ENCODE measurements around the gene NUP43.

The NUP43 gene

DNA sequence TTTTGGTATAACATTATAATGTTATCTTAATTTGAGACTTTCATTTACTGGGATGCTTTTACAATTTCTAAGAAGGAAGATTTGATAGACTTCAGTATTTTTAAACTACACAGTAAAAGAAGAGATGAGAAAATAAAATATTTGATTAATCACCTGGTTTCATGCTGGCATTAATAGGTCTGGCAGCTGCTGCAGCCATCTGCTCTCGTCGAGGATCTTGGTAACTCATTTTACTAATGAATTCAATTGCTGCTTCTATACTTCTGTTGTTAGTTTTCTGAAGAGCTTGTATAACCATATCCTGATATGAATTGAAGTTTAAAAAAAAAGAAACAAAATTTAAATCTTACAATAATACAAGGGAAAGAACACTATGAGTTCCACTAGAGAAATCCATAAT is 51.4 kb downstream of the NUP43 start:
- Histone ChIP-seq H3K4me2 (ENCODE audit: low read length) (no peak overlapping the region), H3F3A (ENCODE audit: control insufficient read depth, insufficient read depth) (peaks cover 5% of the 10 kb centered on the region), H3K36me3 (ENCODE audit: control insufficient read depth, low read length) (peaks cover 59% of the 10 kb centered on the region), H3K27me3 (ENCODE audit: control insufficient read depth, low read length) (no peaks in the 10 kb centered on the region), H3K9me2 (replicated peaks; ENCODE audit: control insufficient read depth, low read length) (no peaks in the 10 kb centered on the region), H3K4me3 (ENCODE audit: low read length) (no peak overlapping the region), H3K27ac (ENCODE audit: low read depth, low read length) (no peak overlapping the region), H3K79me2 (ENCODE audit: control insufficient read depth, low read length) (peaks cover 86% of the 10 kb centered on the region), H3K9me3 (ENCODE audit: control insufficient read depth, insufficient read depth, low read length) (no peaks in the 10 kb centered on the region), H4K20me1 (ENCODE audit: control insufficient read depth, insufficient read depth, low read depth, low read length) (peaks cover 8% of the 10 kb centered on the region; the same call in 1 of the 2 replicates), H3K4me1 (ENCODE audit: control insufficient read depth, low read length) (no peaks in the 10 kb centered on the region)
- no peak for TF ChIP-seq EZH2phosphoT487 (IDR thresholded peaks at IDR 0.05; ENCODE audit: borderline replicate concordance, low read length)
- TF ChIP-seq, protein P1, sequence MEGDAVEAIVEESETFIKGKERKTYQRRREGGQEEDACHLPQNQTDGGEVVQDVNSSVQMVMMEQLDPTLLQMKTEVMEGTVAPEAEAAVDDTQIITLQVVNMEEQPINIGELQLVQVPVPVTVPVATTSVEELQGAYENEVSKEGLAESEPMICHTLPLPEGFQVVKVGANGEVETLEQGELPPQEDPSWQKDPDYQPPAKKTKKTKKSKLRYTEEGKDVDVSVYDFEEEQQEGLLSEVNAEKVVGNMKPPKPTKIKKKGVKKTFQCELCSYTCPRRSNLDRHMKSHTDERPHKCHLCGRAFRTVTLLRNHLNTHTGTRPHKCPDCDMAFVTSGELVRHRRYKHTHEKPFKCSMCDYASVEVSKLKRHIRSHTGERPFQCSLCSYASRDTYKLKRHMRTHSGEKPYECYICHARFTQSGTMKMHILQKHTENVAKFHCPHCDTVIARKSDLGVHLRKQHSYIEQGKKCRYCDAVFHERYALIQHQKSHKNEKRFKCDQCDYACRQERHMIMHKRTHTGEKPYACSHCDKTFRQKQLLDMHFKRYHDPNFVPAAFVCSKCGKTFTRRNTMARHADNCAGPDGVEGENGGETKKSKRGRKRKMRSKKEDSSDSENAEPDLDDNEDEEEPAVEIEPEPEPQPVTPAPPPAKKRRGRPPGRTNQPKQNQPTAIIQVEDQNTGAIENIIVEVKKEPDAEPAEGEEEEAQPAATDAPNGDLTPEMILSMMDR (IDR thresholded peaks at IDR 0.05; ENCODE audit: low read depth, low read length, poor library complexity, severe bottlenecking), result no peak

DNA sequence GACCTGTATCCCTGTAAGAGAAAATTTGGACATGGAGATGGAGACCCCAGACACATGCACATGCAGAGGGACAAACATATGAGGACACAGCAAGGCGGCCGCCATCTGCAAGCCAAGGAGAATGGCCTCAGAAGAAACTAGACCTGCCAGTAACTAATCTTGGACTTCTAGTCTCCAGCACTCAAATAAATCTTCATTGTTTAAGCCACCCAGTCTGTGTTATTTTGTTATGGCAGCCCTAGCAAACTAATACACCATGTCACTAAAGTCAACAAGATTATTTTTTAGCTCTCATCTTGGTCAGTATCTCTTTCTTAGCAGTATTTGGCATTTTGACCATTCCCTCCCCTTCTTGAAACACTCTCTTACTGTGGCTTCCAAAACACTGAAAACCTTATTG is 55.1 kb downstream of the NUP43 start:
- H3K4me2 ChIP-seq (ENCODE audit: low read length), result no peak overlapping the region
- H3K36me3 ChIP-seq (ENCODE audit: control insufficient read depth, low read length), result peaks cover 44% of the 10 kb centered on the region
- peaks cover 69% of the 10 kb centered on the region for H3K79me2 ChIP-seq (ENCODE audit: control insufficient read depth, low read length)
- H3K4me3 ChIP-seq (ENCODE audit: low read length), result no peak overlapping the region
- H4K20me1 ChIP-seq (ENCODE audit: control insufficient read depth, insufficient read depth, low read depth, low read length), result peaks cover 3% of the 10 kb centered on the region
- H3K9me3 ChIP-seq (ENCODE audit: control insufficient read depth, insufficient read depth, low read length), result no peaks in the 10 kb centered on the region
- TF ChIP-seq, protein P1 (IDR thresholded peaks at IDR 0.05; ENCODE audit: low read depth, low read length, poor library complexity, severe bottlenecking), result no peak
- TF ChIP-seq EZH2phosphoT487 (IDR thresholded peaks at IDR 0.05; ENCODE audit: borderline replicate concordance, low read length), result no peak
- H3K27me3 ChIP-seq (ENCODE audit: control insufficient read depth, low read length), result no peaks in the 10 kb centered on the region
- H3K9me2 ChIP-seq (replicated peaks; ENCODE audit: control insufficient read depth, low read length), result no peaks in the 10 kb centered on the region
- H3K4me1 ChIP-seq (ENCODE audit: control insufficient read depth, low read length), result no peaks in the 10 kb centered on the region
- no peaks in the 10 kb centered on the region for H3F3A ChIP-seq (ENCODE audit: control insufficient read depth, insufficient read depth)
- H3K27ac ChIP-seq (ENCODE audit: low read depth, low read length), result no peak overlapping the region

DNA sequence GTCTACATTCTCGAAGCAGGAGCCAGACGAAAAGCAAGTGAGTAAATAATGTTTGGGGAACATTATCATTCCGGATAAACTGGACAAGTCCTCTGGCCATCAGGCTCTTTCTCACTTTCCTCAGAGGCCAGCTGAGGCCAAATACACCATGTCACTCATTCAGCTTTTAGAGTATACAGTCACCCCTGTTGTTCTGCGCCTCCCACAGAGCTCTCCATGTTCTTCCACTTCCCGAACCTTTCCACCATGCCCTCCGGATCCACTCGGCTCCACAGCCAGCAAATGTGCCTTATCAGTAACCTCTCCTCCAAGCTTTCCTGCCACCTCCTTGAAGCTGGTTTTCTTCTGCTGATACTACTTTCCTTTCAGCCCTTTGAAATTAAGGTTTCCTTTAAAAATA is 60.1 kb downstream of the NUP43 start:
- Histone ChIP-seq H3K79me2 (ENCODE audit: control insufficient read depth, low read length) (peaks cover 52% of the 10 kb centered on the region), H3K36me3 (ENCODE audit: control insufficient read depth, low read length) (peaks cover 36% of the 10 kb centered on the region), H3K9me3 (ENCODE audit: control insufficient read depth, insufficient read depth, low read length) (no peaks in the 10 kb centered on the region), H3K9me2 (replicated peaks; ENCODE audit: control insufficient read depth, low read length) (no peaks in the 10 kb centered on the region), H3F3A (ENCODE audit: control insufficient read depth, insufficient read depth) (no peaks in the 10 kb centered on the region; the same call in 1 of the 2 replicates), H3K27ac (ENCODE audit: low read depth, low read length) (no peak overlapping the region), H4K20me1 (ENCODE audit: control insufficient read depth, insufficient read depth, low read depth, low read length) (peaks cover 8% of the 10 kb centered on the region), H3K4me1 (ENCODE audit: control insufficient read depth, low read length) (0 out of 2 replicates have a peak, but pooled peaks cover 5% of the 10 kb centered on the region), H3K4me3 (ENCODE audit: low read length) (no peak overlapping the region), H3K27me3 (ENCODE audit: control insufficient read depth, low read length) (no peaks in the 10 kb centered on the region), H3K4me2 (ENCODE audit: low read length) (no peak overlapping the region)
- TF ChIP-seq EZH2phosphoT487 (IDR thresholded peaks at IDR 0.05; ENCODE audit: borderline replicate concordance, low read length), result no peak
- TF ChIP-seq, protein P1 (IDR thresholded peaks at IDR 0.05; ENCODE audit: low read depth, low read length, poor library complexity, severe bottlenecking), result no peak

Measured in DOHH2 (cell line).